Fibroblast of lung (primary cell): ENCODE measurements around the gene WSCD1. TPM values are rescaled to one million over a fixed set of nuclear protein-coding genes. Genes with fewer than 3 reads are reported as not detected.

Source experiments
- DNase-seq, 2 donors: peaks; one replicate each; pipeline versions ENCODE4 v3.0.0 to v3.0.0-alpha.2; 2010; ENCODE audit warnings: low read depth in 2 of 2
- H2AFZ ChIP-seq: 2 replicates; pipeline ENCODE4 v1.5.1; 2012; ENCODE audit warnings: low read length, control low read depth, inconsistent platforms
- H3K27ac ChIP-seq: 2 replicates; pipeline ENCODE4 v1.5.1; 2011; ENCODE audit warnings: low read length, control low read depth; ENCODE audit not compliant: insufficient read depth
- H3K27me3 ChIP-seq: 2 replicates; pipeline ENCODE4 v1.5.1; 2011; ENCODE audit warnings: mild to moderate bottlenecking, low read length; ENCODE audit not compliant: control insufficient read depth, insufficient read depth
- H3K36me3 ChIP-seq: 2 replicates; pipeline ENCODE4 v1.5.1; 2011; ENCODE audit warnings: low read length; ENCODE audit not compliant: control insufficient read depth, insufficient read depth
- H3K4me1 ChIP-seq: 2 replicates; pipeline ENCODE4 v1.5.1; 2011; ENCODE audit warnings: low read length; ENCODE audit not compliant: control insufficient read depth, insufficient read depth; ENCODE audit errors: extremely low read depth
- H3K4me2 ChIP-seq: 2 replicates; pipeline ENCODE4 v1.5.1; 2011; ENCODE audit warnings: low read length, control low read depth; ENCODE audit not compliant: insufficient read depth; ENCODE audit errors: extremely low read depth
- H3K4me3 ChIP-seq, 4 experiments: fragments of 200-600 bp in 1 of 4; sonication (generic) in 1 of 4; replicated peaks in 1 of 4; 2 replicates each; pipeline ENCODE4 v1.5.1; 2011 to 2016; ENCODE audit warnings: low read length in 4 of 4, low read depth in 3 of 4, mild to moderate bottlenecking in 3 of 4, control low read depth in 2 of 4, inconsistent platforms in 1 of 4, mixed read lengths in 1 of 4; ENCODE audit not compliant: insufficient read depth in 1 of 4; ENCODE audit errors: control extremely low read depth in 1 of 4
- H3K79me2 ChIP-seq: 2 replicates; pipeline ENCODE4 v1.5.1; 2012; ENCODE audit warnings: mild to moderate bottlenecking, low read length, inconsistent platforms; ENCODE audit not compliant: control insufficient read depth, insufficient read depth
- H3K9ac ChIP-seq: 2 replicates; pipeline ENCODE4 v1.5.1; 2011; ENCODE audit warnings: mild to moderate bottlenecking, low read length, control low read depth; ENCODE audit not compliant: insufficient read depth
- H3K9me3 ChIP-seq: 2 replicates; pipeline ENCODE4 v1.5.1; 2012; ENCODE audit warnings: low read depth, low read length; ENCODE audit not compliant: control insufficient read depth, insufficient read depth
- H4K20me1 ChIP-seq: 2 replicates; pipeline ENCODE4 v1.5.1; 2011; ENCODE audit warnings: low read length; ENCODE audit not compliant: control insufficient read depth, insufficient read depth; ENCODE audit errors: extremely low read depth
- CTCF ChIP-seq, 2 donors: IDR thresholded peaks in 1 of 2; conservative IDR thresholded peaks in 1 of 2; 1 replicate in 1 of 2; 2 replicates in 1 of 2; pipeline ENCODE4 v1.5.1; 2011 to 2012; ENCODE audit warnings: low read length in 2 of 2, control low read depth in 1 of 2, inconsistent platforms in 1 of 2, low read depth in 1 of 2, mild to moderate bottlenecking in 1 of 2
- EZH2 ChIP-seq: IDR thresholded peaks from 2 replicates; pipeline ENCODE4 v1.5.1; 2012; ENCODE audit warnings: low read length, control low read depth, mild to moderate bottlenecking; ENCODE audit errors: missing control alignments
- polyA plus RNA-seq, 2 donors: library from polyadenylated mRNA; depleted of rRNA in 1 of 2; stranded (reverse) in 1 of 2; unstranded in 1 of 2; fragments of >200 nt; gene quantifications; 2 replicates each; pipeline ENCODE4 v1.2.1, GENCODE V29; 2011 to 2012; ENCODE audit warnings: missing spikeins in 1 of 2
- total RNA-seq: library from RNA; depleted of rRNA; stranded (reverse); fragments of >200 nt; gene quantifications from 2 replicates; pipeline ENCODE4 v1.2.1, GENCODE V29; 2014

Gene WSCD1
- total and polyA plus RNA-seq, 2 donors (not counting 1 experiment from before 2014, with no cell fraction given): 0.56 to 0.83 TPM

- Histone ChIP-seq H3K4me2 (no peak overlapping the region), H3K36me3 (no peaks in the 10 kb centered on the region), H4K20me1 (no peaks in the 10 kb centered on the region), H2AFZ (no peak overlapping the region), H3K27ac (no peak overlapping the region), H3K27me3 (no peaks in the 10 kb centered on the region), H3K4me1 (no peaks in the 10 kb centered on the region), H3K4me3 (no peak overlapping the region), H3K79me2 (no peaks in the 10 kb centered on the region), H3K9me3 (no peaks in the 10 kb centered on the region), H3K9ac (no peak overlapping the region)
- TF ChIP-seq EZH2 (no peak), CTCF (conservative IDR thresholded peaks at IDR 0.05 in 1 of 2, IDR thresholded peaks at IDR 0.05 in 1 of 2; ENCODE audit: low read depth in 1 of 2, low read length in 2 of 2) (no peak)
- no peak for DNase-seq
Measured at GRCh38 chr17:6126768-6127167, 56.6 kb downstream of the WSCD1 start.

GRCh38 chr17:6134721-6135120 lies 64.5 kb downstream of the WSCD1 start:
- no peak for DNase-seq
- H3K27ac ChIP-seq: no peak overlapping the region
- H3K27me3 ChIP-seq: no peaks in the 10 kb centered on the region
- H3K9me3 ChIP-seq: no peaks in the 10 kb centered on the region
- H3K4me1 ChIP-seq: no peaks in the 10 kb centered on the region
- no peak for TF ChIP-seq CTCF (conservative IDR thresholded peaks at IDR 0.05 in 1 of 2, IDR thresholded peaks at IDR 0.05 in 1 of 2; ENCODE audit: low read depth in 1 of 2, low read length in 2 of 2)
- TF ChIP-seq EZH2: no peak
- H2AFZ ChIP-seq: no peak overlapping the region
- no peak overlapping the region for H3K9ac ChIP-seq
- H3K4me2 ChIP-seq: no peak overlapping the region
- no peak overlapping the region for H3K4me3 ChIP-seq
- H3K36me3 ChIP-seq: no peaks in the 10 kb centered on the region
- no peaks in the 10 kb centered on the region for H4K20me1 ChIP-seq
- H3K79me2 ChIP-seq: no peaks in the 10 kb centered on the region

- H3K79me2 ChIP-seq: no peaks in the 10 kb centered on the region
- no peak overlapping the region for H3K27ac ChIP-seq
- no peak overlapping the region for H3K4me3 ChIP-seq
- no peaks in the 10 kb centered on the region for H3K36me3 ChIP-seq
- no peak for DNase-seq
- H3K27me3 ChIP-seq: no peaks in the 10 kb centered on the region
- no peaks in the 10 kb centered on the region for H3K4me1 ChIP-seq
- no peaks in the 10 kb centered on the region for H3K9me3 ChIP-seq
- no peak overlapping the region for H2AFZ ChIP-seq
- TF ChIP-seq CTCF (conservative IDR thresholded peaks at IDR 0.05 in 1 of 2, IDR thresholded peaks at IDR 0.05 in 1 of 2; ENCODE audit: low read depth in 1 of 2, low read length in 2 of 2) (no peak), EZH2 (no peak)
- H3K4me2 ChIP-seq: no peak overlapping the region
- H4K20me1 ChIP-seq: no peaks in the 10 kb centered on the region
- H3K9ac ChIP-seq: no peak overlapping the region
Measured at GRCh38 chr17:6135236-6135635, 65.1 kb downstream of the WSCD1 start.
